ENCODE measurements around the gene CRYBG3. TPM values are rescaled to one million over a fixed set of nuclear protein-coding genes. Genes with fewer than 3 reads are reported as not detected.

CRYBG3 gene
- total and polyA plus RNA-seq, 4 donors: 3.8 to 64.0 (median 15.3) TPM

- Histone ChIP-seq H3K36me3 (ENCODE audit: control insufficient read depth in 4 of 4, insufficient read depth in 4 of 4, low read length in 4 of 4) (no peaks in the 10 kb centered on the region), H3K4me3 (no peak overlapping the region), H3K4me1 (ENCODE audit: control insufficient read depth in 5 of 5, insufficient read depth in 5 of 5, low read length in 5 of 5) (peaks cover 0 to 15% (median 0%) of the 10 kb centered on the region in 5 donors), H3K9ac (ENCODE audit: insufficient read depth in 1 of 2, low read length in 2 of 2) (no peak overlapping the region), H3K27ac (ENCODE audit: low read depth in 1 of 2, low read length in 1 of 2) (no peak overlapping the region), H3K9me3 (ENCODE audit: control insufficient read depth in 4 of 4, insufficient read depth in 3 of 4, low read length in 3 of 4) (no peaks in the 10 kb centered on the region), H3K27me3 (ENCODE audit: control insufficient read depth in 3 of 3, insufficient read depth in 3 of 3, low read length in 2 of 3) (no peaks in the 10 kb centered on the region)
- 44 to 74% methylated on average over 5 of the region's 5 CpGs for WGBS, 2 donors
- ATAC-seq (ENCODE audit: insufficient read depth, low FRiP score) (no peak), DNase-seq (peak in 1 of 3 donors; percentile 12)
- TF ChIP-seq, protein P1, sequence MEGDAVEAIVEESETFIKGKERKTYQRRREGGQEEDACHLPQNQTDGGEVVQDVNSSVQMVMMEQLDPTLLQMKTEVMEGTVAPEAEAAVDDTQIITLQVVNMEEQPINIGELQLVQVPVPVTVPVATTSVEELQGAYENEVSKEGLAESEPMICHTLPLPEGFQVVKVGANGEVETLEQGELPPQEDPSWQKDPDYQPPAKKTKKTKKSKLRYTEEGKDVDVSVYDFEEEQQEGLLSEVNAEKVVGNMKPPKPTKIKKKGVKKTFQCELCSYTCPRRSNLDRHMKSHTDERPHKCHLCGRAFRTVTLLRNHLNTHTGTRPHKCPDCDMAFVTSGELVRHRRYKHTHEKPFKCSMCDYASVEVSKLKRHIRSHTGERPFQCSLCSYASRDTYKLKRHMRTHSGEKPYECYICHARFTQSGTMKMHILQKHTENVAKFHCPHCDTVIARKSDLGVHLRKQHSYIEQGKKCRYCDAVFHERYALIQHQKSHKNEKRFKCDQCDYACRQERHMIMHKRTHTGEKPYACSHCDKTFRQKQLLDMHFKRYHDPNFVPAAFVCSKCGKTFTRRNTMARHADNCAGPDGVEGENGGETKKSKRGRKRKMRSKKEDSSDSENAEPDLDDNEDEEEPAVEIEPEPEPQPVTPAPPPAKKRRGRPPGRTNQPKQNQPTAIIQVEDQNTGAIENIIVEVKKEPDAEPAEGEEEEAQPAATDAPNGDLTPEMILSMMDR (IDR thresholded peaks at IDR 0.05; ENCODE audit: control extremely low read depth, extremely low read depth): no peak
Measured at GRCh38 chr3:97991293-97991682, 169.5 kb downstream of the CRYBG3 start.

- DNase-seq (no peak), ATAC-seq (ENCODE audit: insufficient read depth, low FRiP score) (no peak)
- no peaks in the 10 kb centered on the region for H3K36me3 ChIP-seq (ENCODE audit: control insufficient read depth in 4 of 4, insufficient read depth in 4 of 4, low read length in 4 of 4)
- TF ChIP-seq, protein P1 (IDR thresholded peaks at IDR 0.05; ENCODE audit: control extremely low read depth, extremely low read depth): no peak
- no peaks in the 10 kb centered on the region for H3K9me3 ChIP-seq (ENCODE audit: control insufficient read depth in 4 of 4, insufficient read depth in 3 of 4, low read length in 3 of 4)
- WGBS, 2 donors: 94 to 98% methylated on average over 2 of the region's 2 CpGs
- no peak overlapping the region for H3K4me3 ChIP-seq
- H3K4me1 ChIP-seq (ENCODE audit: control insufficient read depth in 5 of 5, insufficient read depth in 5 of 5, low read length in 5 of 5): peaks cover 0 to 15% (median 0%) of the 10 kb centered on the region in 5 donors
- H3K27ac ChIP-seq (ENCODE audit: low read depth in 1 of 2, low read length in 1 of 2): no peak overlapping the region
- H3K9ac ChIP-seq (ENCODE audit: insufficient read depth in 1 of 2, low read length in 2 of 2): no peak overlapping the region
- no peaks in the 10 kb centered on the region for H3K27me3 ChIP-seq (ENCODE audit: control insufficient read depth in 3 of 3, insufficient read depth in 3 of 3, low read length in 2 of 3)
Measured at GRCh38 chr3:97992547-97993173, 170.8 kb downstream of the CRYBG3 start.

GRCh38 chr3:97993526-97993925, 171.7 kb downstream of the CRYBG3 start:
- Histone ChIP-seq H3K27me3 (ENCODE audit: control insufficient read depth in 3 of 3, insufficient read depth in 3 of 3, low read length in 2 of 3) (no peaks in the 10 kb centered on the region), H3K9ac (ENCODE audit: insufficient read depth in 1 of 2, low read length in 2 of 2) (no peak overlapping the region), H3K27ac (ENCODE audit: low read depth in 1 of 2, low read length in 1 of 2) (no peak overlapping the region), H3K4me3 (no peak overlapping the region), H3K9me3 (ENCODE audit: control insufficient read depth in 4 of 4, insufficient read depth in 3 of 4, low read length in 3 of 4) (no peaks in the 10 kb centered on the region), H3K4me1 (ENCODE audit: control insufficient read depth in 5 of 5, insufficient read depth in 5 of 5, low read length in 5 of 5) (peaks cover 0 to 15% (median 0%) of the 10 kb centered on the region in 5 donors), H3K36me3 (ENCODE audit: control insufficient read depth in 4 of 4, insufficient read depth in 4 of 4, low read length in 4 of 4) (no peaks in the 10 kb centered on the region)
- WGBS, 2 donors: 77 to 83% methylated on average over 2 of the region's 2 CpGs
- no peak for DNase-seq
- TF ChIP-seq, protein P1 (IDR thresholded peaks at IDR 0.05; ENCODE audit: control extremely low read depth, extremely low read depth): no peak
- no peak for ATAC-seq (ENCODE audit: insufficient read depth, low FRiP score)
